Stimulated activated CD4-positive, alpha-beta T cell treated with anti-CD3 and anti-CD28 coated beads, Interleukin-12 subunit alpha, Interleukin-12 subunit beta, amount 100 ng/mL, for 48 hours (primary cell): ENCODE results near the gene SOX5.
"Not testable (repeated sequence)": the region's sequence is repeated elsewhere in the genome, so short reads cannot be mapped to it uniquely, and the experiment has no call there.

Experiments
- DNase-seq, 3 donors: peaks; one replicate each; pipeline ENCODE4 v3.0.0-alpha.2; 2020; ENCODE audit warnings: low read depth in 2 of 3, low spot score in 1 of 3

The SOX5 gene

GRCh38 chr12:23843958-23844357, 105.5 kb downstream of the SOX5 start:
- DNase-seq, result no peak

GRCh38 chr12:23834076-23834475, 115.4 kb downstream of the SOX5 start:
- DNase-seq, result no peak

GRCh38 chr12:23831739-23832138, 117.7 kb downstream of the SOX5 start:
- DNase-seq, result no peak

GRCh38 chr12:23830210-23830609, 119.3 kb downstream of the SOX5 start:
- no peak for DNase-seq

GRCh38 chr12:23827353-23827752, 122.1 kb downstream of the SOX5 start:
- DNase-seq, result no peak

- DNase-seq, result not testable (repeated sequence)
These were observed 124.3 kb downstream of the SOX5 start for GRCh38 chr12:23825124-23825523.

- DNase-seq, result no peak
These were observed 125.1 kb downstream of the SOX5 start for GRCh38 chr12:23824358-23824757.

- DNase-seq, result not testable (repeated sequence)
These were observed 126.6 kb downstream of the SOX5 start for GRCh38 chr12:23822883-23823282.

- no peak for DNase-seq
These were observed 132.1 kb downstream of the SOX5 start for GRCh38 chr12:23817345-23817744.

GRCh38 chr12:23816394-23816851, 133.0 kb downstream of the SOX5 start:
- no peak for DNase-seq

- no peak for DNase-seq
These were observed 133.7 kb downstream of the SOX5 start for GRCh38 chr12:23815810-23816209.

GRCh38 chr12:23813206-23813605, 136.3 kb downstream of the SOX5 start:
- no peak for DNase-seq

- DNase-seq, result no peak
These were observed 139.1 kb downstream of the SOX5 start for GRCh38 chr12:23810329-23810902.

GRCh38 chr12:23803540-23803939, 145.9 kb downstream of the SOX5 start:
- no peak for DNase-seq

- DNase-seq, result no peak
These were observed 154.0 kb downstream of the SOX5 start for GRCh38 chr12:23795494-23795893.

GRCh38 chr12:23781118-23781517, 168.4 kb downstream of the SOX5 start:
- no peak for DNase-seq

- DNase-seq, result no peak
These were observed 174.3 kb downstream of the SOX5 start for GRCh38 chr12:23775208-23775607.

- no peak for DNase-seq
These were observed 178.1 kb downstream of the SOX5 start for GRCh38 chr12:23771240-23771949.

- DNase-seq, result no peak
These were observed 179.1 kb downstream of the SOX5 start for GRCh38 chr12:23770202-23770938.

- DNase-seq, result no peak
These were observed 181.6 kb downstream of the SOX5 start for GRCh38 chr12:23767834-23768233.

GRCh38 chr12:23763724-23764123, 185.7 kb downstream of the SOX5 start:
- no peak for DNase-seq

- DNase-seq, result no peak
These were observed 189.0 kb downstream of the SOX5 start for GRCh38 chr12:23760495-23760894.
